ENCODE results near the gene P4HA3. TPM values are rescaled to one million over a fixed set of nuclear protein-coding genes. Genes with fewer than 3 reads are reported as not detected.
A peak's percentile ranks its signal among the peaks of the same experiment; 100 is the strongest.

P4HA3 gene
- total RNA-seq (1 to 10 TPM; 5.4 to 6.9 TPM), polyA plus RNA-seq (ENCODE audit: insufficient read length in 2 of 2) (1 to 10 TPM; 1.2 to 3.3 TPM)
- long read RNA-seq, donor 1, partial matches to known transcripts = 0 of 1 reads
- long read RNA-seq, donor 1, other reads (novel, unspliced or antisense) = 0 of 1 reads
- long read RNA-seq, donor 2 = 0 reads
- long read RNA-seq, donor 3, partial matches to known transcripts = 65 of 65 reads
- long read RNA-seq, donor 3, other reads (novel, unspliced or antisense) = 0 of 65 reads
- long read RNA-seq, donor 4, partial matches to known transcripts = 0 of 1 reads
- long read RNA-seq, donor 4, other reads (novel, unspliced or antisense) = 0 of 1 reads

DNA sequence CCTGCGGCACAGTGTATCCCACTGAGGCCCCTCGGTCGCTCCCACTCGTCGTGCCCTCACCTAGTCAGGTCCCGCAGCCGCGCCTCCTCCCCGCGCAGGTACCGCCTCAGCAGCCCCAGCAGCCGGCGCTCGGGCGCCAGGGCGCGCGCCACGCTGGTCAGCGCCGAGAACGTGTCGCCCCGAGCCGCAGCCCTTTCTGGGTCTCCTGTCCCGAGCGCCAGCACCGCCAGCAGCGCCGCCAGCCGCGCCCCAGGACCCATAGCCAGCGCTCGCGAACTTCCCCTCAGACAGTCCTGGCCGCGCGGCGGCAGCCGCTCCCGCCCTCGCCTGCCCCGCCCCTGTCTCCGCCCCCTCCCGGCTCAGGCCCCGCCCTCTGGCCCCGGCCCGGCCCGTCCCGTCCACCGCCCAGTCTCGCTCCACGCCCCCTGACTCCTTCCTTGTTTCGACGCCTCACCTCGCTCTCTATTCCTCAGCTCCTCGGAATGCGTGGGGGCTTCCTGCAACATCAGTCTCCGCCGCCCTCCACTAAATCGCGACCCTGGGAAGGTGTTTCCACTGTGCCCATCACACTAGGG is at the start of gene P4HA3:
Gene P4HA3, minus strand, starts transcription at position 289 of the 575 bp plus-strand sequence. Its CDS starts 29 bp downstream, at position 260.
- Histone ChIP-seq H3K36me3 (ENCODE audit: control insufficient read depth, insufficient read depth, low read length) (no peaks in the 10 kb centered on the region), H3K27ac (ENCODE audit: low read depth, low read length) (no peak within 1 kb of the TSS), H3K27me3 (ENCODE audit: control insufficient read depth, insufficient read depth, low read length) (peaks cover 19% of the 10 kb centered on the region), H3K4me1 (ENCODE audit: control insufficient read depth, insufficient read depth, low read length) (peaks cover 8% of the 10 kb centered on the region), H3K9me3 (ENCODE audit: control insufficient read depth, insufficient read depth, low read length) (peaks cover 4% of the 10 kb centered on the region), H3K4me3 (ENCODE audit: low read depth, low read length) (peak within 1 kb of the TSS; percentile 33)
- peak in 2 of 6 donors; percentile 45 to 53 for DNase-seq (ENCODE audit: low read depth in 4 of 6, low spot score in 6 of 6)
- WGBS (ENCODE audit: insufficient coverage) = 3% methylated on average over 56 of the region's 62 CpGs

DNA sequence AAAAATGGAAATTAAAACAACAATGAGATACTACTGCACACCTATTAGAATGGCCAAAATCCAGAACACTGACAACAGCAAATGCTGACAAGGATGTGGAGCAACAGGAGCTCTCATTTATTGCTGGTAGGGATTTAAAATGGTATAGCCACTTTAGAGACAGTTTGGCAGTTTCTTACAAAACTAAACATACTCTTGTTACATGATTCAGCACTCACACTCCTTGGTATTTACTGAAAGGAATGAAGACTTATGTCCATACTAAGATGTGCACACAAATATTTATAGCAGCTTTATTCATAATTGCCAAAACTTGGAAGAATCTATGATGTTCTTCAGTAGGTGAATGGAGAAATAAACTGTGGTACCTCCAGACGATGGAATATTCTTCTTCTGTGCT is 46.0 kb upstream of the P4HA3 start:
- no peaks in the 10 kb centered on the region for H3K9me3 ChIP-seq (ENCODE audit: control insufficient read depth, insufficient read depth, low read length)

DNA sequence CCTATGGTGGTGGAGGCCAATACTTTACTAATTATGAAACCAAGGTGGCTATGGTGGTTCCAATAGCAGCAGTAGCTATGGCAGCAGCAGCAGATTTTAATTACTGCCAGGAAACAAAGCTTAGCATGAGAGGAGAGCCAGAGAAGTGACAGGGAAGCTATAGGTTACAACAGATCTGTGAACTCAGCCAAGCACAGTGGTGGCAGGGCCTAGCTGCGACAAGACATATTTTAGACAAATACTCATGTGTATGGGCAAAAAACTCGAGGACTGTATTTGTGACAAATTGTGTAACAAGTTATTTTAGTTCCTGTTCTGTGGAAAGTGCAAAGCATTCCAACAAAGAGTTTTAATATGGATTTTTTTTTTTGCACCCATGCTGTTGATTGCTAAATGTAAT is 44.2 kb upstream of the P4HA3 start:
- Histone ChIP-seq H3K4me3 (ENCODE audit: low read depth, low read length) (no peak overlapping the region), H3K27me3 (ENCODE audit: control insufficient read depth, insufficient read depth, low read length) (no peaks in the 10 kb centered on the region), H3K36me3 (ENCODE audit: control insufficient read depth, insufficient read depth, low read length) (peaks cover 10% of the 10 kb centered on the region), H3K9me3 (ENCODE audit: control insufficient read depth, insufficient read depth, low read length) (no peaks in the 10 kb centered on the region), H3K27ac (ENCODE audit: low read depth, low read length) (no peak overlapping the region), H3K4me1 (ENCODE audit: control insufficient read depth, insufficient read depth, low read length) (no peaks in the 10 kb centered on the region)
- 79% methylated on average over 2 of the region's 2 CpGs for WGBS (ENCODE audit: insufficient coverage)
- peak in 1 of 6 donors; percentile 30 for DNase-seq (ENCODE audit: low read depth in 4 of 6, low spot score in 6 of 6)

More for the DNA sequence above, 46.0 kb upstream of the P4HA3 start:
- H3K4me1 ChIP-seq (ENCODE audit: control insufficient read depth, insufficient read depth, low read length) = no peaks in the 10 kb centered on the region
- DNase-seq (ENCODE audit: low read depth in 4 of 6, low spot score in 6 of 6) = no peak
- H3K27ac ChIP-seq (ENCODE audit: low read depth, low read length) = no peak overlapping the region
- H3K4me3 ChIP-seq (ENCODE audit: low read depth, low read length) = no peak overlapping the region
- H3K27me3 ChIP-seq (ENCODE audit: control insufficient read depth, insufficient read depth, low read length) = no peaks in the 10 kb centered on the region
- H3K36me3 ChIP-seq (ENCODE audit: control insufficient read depth, insufficient read depth, low read length) = peaks cover 11% of the 10 kb centered on the region
- WGBS (ENCODE audit: insufficient coverage) = no CpG with 5 or more reads among the region's 1 CpG

DNA sequence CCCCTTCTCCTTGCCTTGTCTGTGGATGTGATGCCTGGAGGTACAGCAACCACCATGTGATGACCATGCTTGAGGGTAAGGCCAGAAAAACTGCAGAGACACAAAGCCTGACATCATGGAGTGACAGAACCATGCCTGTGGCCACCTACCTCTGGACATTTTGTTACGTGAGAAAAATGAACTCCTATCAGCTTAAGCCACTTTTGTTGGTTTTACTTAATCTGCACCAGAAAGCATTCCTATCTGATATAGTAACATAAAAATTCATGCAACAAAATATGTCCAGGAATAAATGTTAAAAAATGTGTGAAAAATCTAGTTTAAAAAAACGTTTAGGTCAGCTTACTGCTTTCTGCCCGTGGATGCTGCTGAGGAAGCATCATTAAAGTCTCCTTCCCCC is 42.6 kb upstream of the P4HA3 start:
- Histone ChIP-seq H3K27ac (ENCODE audit: low read depth, low read length) (no peak overlapping the region), H3K27me3 (ENCODE audit: control insufficient read depth, insufficient read depth, low read length) (no peaks in the 10 kb centered on the region), H3K9me3 (ENCODE audit: control insufficient read depth, insufficient read depth, low read length) (no peaks in the 10 kb centered on the region), H3K4me1 (ENCODE audit: control insufficient read depth, insufficient read depth, low read length) (no peaks in the 10 kb centered on the region), H3K4me3 (ENCODE audit: low read depth, low read length) (no peak overlapping the region), H3K36me3 (ENCODE audit: control insufficient read depth, insufficient read depth, low read length) (peaks cover 2% of the 10 kb centered on the region)
- DNase-seq (ENCODE audit: low read depth in 4 of 6, low spot score in 6 of 6) = no peak
- no CpG with 5 or more reads among the region's 3 CpGs for WGBS (ENCODE audit: insufficient coverage)

DNA sequence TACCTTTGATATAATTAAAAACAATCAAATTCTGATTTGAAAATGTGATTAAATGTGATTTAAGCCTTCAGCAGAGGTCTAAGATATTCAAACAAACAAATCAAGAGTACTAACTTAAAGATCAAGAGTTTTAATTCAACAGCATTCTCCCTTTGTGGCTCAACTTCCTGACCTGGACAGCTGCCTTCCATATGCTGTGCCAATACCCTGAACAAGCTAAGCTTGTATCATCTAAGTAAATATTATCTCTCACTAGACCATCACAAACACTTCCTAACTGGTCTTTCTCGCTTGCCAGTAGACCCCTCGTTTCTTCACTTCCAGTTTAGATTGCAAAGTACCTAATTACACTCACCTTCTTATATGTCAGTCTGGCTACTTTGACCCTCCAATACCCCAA is 35.9 kb upstream of the P4HA3 start:
- 75% methylated on average over 2 of the region's 2 CpGs for WGBS (ENCODE audit: insufficient coverage)
- Histone ChIP-seq H3K27me3 (ENCODE audit: control insufficient read depth, insufficient read depth, low read length) (no peaks in the 10 kb centered on the region), H3K4me3 (ENCODE audit: low read depth, low read length) (no peak overlapping the region), H3K9me3 (ENCODE audit: control insufficient read depth, insufficient read depth, low read length) (no peaks in the 10 kb centered on the region), H3K4me1 (ENCODE audit: control insufficient read depth, insufficient read depth, low read length) (no peaks in the 10 kb centered on the region), H3K36me3 (ENCODE audit: control insufficient read depth, insufficient read depth, low read length) (peaks cover 2% of the 10 kb centered on the region), H3K27ac (ENCODE audit: low read depth, low read length) (no peak overlapping the region)
- peak in 1 of 6 donors; percentile 17 for DNase-seq (ENCODE audit: low read depth in 4 of 6, low spot score in 6 of 6)

DNA sequence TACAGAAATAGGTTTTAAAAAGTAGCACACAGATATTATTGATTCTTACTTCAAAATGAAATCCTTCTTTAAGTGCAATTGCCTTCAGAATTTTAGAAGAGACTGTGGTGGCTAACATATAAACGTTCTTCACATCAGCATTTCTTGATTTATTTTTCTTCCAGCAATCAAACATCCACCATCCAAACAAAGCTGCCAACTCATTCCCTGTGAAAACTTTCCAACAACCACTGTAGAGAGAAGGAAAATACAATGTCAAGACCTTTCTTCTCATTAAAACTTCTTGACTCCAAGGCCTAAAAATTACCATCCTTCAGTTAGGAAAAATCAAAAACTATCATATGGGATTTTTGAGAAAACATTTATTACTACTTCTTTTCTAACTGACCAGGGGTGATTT is 34.0 kb upstream of the P4HA3 start:
- Histone ChIP-seq H3K27ac (ENCODE audit: low read depth, low read length) (no peak overlapping the region), H3K36me3 (ENCODE audit: control insufficient read depth, insufficient read depth, low read length) (no peaks in the 10 kb centered on the region), H3K9me3 (ENCODE audit: control insufficient read depth, insufficient read depth, low read length) (no peaks in the 10 kb centered on the region), H3K4me1 (ENCODE audit: control insufficient read depth, insufficient read depth, low read length) (no peaks in the 10 kb centered on the region), H3K4me3 (ENCODE audit: low read depth, low read length) (no peak overlapping the region), H3K27me3 (ENCODE audit: control insufficient read depth, insufficient read depth, low read length) (no peaks in the 10 kb centered on the region)
- DNase-seq (ENCODE audit: low read depth in 4 of 6, low spot score in 6 of 6) = no peak
- WGBS (ENCODE audit: insufficient coverage) = no CpG with 5 or more reads among the region's 1 CpG

DNA sequence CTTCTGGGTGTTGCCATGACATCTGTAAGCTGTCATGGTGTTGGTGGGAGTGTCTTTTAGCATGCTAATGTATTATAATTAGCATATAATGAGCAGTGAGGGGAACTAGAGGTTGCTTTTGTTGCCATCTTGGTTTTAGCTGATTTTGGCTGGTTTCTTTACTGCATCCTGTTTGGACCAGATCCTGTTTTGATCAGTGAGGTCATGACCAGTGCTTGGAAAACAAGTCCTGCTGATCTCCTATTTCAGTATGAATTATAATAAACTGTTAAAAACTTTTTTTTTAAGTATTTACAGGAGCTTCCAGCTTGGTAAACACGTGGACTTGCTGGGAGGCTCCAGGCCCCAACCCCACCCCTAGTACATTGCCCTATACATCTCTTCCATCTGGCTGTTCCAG is 30.5 kb upstream of the P4HA3 start:
- no peaks in the 10 kb centered on the region for H3K4me1 ChIP-seq (ENCODE audit: control insufficient read depth, insufficient read depth, low read length)

DNA sequence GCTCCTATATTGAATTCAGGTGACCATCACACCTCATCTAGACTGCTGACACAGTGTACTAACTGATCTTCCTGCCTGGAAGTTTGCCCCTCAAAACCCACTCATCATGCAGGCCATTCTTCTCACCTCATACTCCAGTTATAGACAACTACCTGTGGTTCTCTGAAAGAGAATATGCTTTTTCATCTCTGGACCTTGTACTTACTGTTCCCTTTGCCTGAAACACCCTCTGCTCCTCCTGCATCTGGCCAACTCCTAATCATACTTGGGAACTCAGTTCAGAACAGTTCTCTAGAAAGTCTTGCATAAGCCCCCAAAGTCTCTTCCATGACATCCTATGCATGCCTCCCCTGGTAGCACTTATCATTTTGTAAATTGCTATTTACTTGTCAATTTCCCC is 28.2 kb upstream of the P4HA3 start:
- no peak for DNase-seq (ENCODE audit: low read depth in 4 of 6, low spot score in 6 of 6)
- Histone ChIP-seq H3K27ac (ENCODE audit: low read depth, low read length) (no peak overlapping the region), H3K4me3 (ENCODE audit: low read depth, low read length) (no peak overlapping the region), H3K4me1 (ENCODE audit: control insufficient read depth, insufficient read depth, low read length) (no peaks in the 10 kb centered on the region), H3K9me3 (ENCODE audit: control insufficient read depth, insufficient read depth, low read length) (no peaks in the 10 kb centered on the region), H3K27me3 (ENCODE audit: control insufficient read depth, insufficient read depth, low read length) (no peaks in the 10 kb centered on the region), H3K36me3 (ENCODE audit: control insufficient read depth, insufficient read depth, low read length) (no peaks in the 10 kb centered on the region)

More for the DNA sequence above, 30.5 kb upstream of the P4HA3 start:
- WGBS (ENCODE audit: insufficient coverage) = no CpG with 5 or more reads among the region's 1 CpG
- no peak overlapping the region for H3K27ac ChIP-seq (ENCODE audit: low read depth, low read length)
- no peaks in the 10 kb centered on the region for H3K36me3 ChIP-seq (ENCODE audit: control insufficient read depth, insufficient read depth, low read length)
- H3K27me3 ChIP-seq (ENCODE audit: control insufficient read depth, insufficient read depth, low read length) = no peaks in the 10 kb centered on the region
- no peak overlapping the region for H3K4me3 ChIP-seq (ENCODE audit: low read depth, low read length)
- H3K9me3 ChIP-seq (ENCODE audit: control insufficient read depth, insufficient read depth, low read length) = no peaks in the 10 kb centered on the region
- no peak for DNase-seq (ENCODE audit: low read depth in 4 of 6, low spot score in 6 of 6)

DNA sequence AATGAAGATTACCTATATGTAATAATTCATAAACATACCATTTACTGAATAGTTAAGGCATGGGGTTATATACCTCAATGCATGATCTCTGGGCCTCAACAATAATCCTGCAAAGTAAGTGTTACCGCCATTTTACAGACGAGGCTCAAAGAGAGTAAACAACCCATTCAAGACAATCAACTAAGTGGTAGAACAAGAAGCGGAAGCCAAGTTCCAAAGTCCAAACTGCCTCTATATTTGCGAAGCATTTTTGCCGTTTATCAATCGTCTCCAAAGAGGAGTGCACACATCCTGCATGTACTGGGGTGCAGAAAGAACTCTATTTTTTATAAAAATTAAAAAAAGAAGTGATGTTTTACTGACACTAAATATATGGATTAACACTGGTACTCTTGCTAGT is 27.5 kb upstream of the P4HA3 start:
- no peaks in the 10 kb centered on the region for H3K9me3 ChIP-seq (ENCODE audit: control insufficient read depth, insufficient read depth, low read length)
- H3K4me1 ChIP-seq (ENCODE audit: control insufficient read depth, insufficient read depth, low read length) = no peaks in the 10 kb centered on the region
- 43% methylated on average over 2 of the region's 6 CpGs for WGBS (ENCODE audit: insufficient coverage)
- no peaks in the 10 kb centered on the region for H3K27me3 ChIP-seq (ENCODE audit: control insufficient read depth, insufficient read depth, low read length)
- no peaks in the 10 kb centered on the region for H3K36me3 ChIP-seq (ENCODE audit: control insufficient read depth, insufficient read depth, low read length)
- no peak overlapping the region for H3K27ac ChIP-seq (ENCODE audit: low read depth, low read length)
- H3K4me3 ChIP-seq (ENCODE audit: low read depth, low read length) = no peak overlapping the region
- DNase-seq (ENCODE audit: low read depth in 4 of 6, low spot score in 6 of 6) = no peak

DNA sequence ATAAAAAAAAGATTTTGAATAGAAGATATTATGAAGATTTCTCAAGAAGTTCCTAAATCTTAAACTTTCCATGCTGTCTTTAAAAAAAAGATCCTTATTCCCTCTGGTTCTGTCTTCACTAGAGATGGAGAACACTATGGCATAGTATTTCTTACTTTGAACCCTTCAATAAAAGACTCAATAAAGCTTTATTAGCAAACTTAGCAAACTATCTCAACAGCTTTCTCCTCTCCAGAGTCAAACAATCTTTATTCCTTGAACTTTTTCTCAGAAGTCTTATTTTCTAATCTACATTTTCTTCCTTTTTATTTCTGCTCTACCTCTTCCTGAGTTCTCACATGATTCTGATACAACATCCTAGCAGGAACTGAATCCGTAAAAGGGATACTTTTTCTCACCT is 21.8 kb upstream of the P4HA3 start:
- H3K9me3 ChIP-seq (ENCODE audit: control insufficient read depth, insufficient read depth, low read length) = no peaks in the 10 kb centered on the region
- no peak overlapping the region for H3K27ac ChIP-seq (ENCODE audit: low read depth, low read length)
- peaks cover under 1% of the 10 kb centered on the region for H3K36me3 ChIP-seq (ENCODE audit: control insufficient read depth, insufficient read depth, low read length)
- H3K27me3 ChIP-seq (ENCODE audit: control insufficient read depth, insufficient read depth, low read length) = no peaks in the 10 kb centered on the region
- H3K4me3 ChIP-seq (ENCODE audit: low read depth, low read length) = no peak overlapping the region
- DNase-seq (ENCODE audit: low read depth in 4 of 6, low spot score in 6 of 6) = no peak
- no CpG with 5 or more reads among the region's 1 CpG for WGBS (ENCODE audit: insufficient coverage)
- no peaks in the 10 kb centered on the region for H3K4me1 ChIP-seq (ENCODE audit: control insufficient read depth, insufficient read depth, low read length)
